Measurements from ENCODE around the gene KIFC3. TPM values are rescaled to one million over a fixed set of nuclear protein-coding genes. Genes with fewer than 3 reads are reported as not detected.

Gene KIFC3
- total and polyA plus RNA-seq, 2 of the 8 experiments (the other 6 are each of a cell fraction or from before 2014, with no cell fraction given), result 2.1 to 7.1 TPM

GRCh38 chr16:57759131-57759530, 43.2 kb downstream of the KIFC3 start (continued):
- no peak for TF ChIP-seq SAP30 (IDR thresholded peaks at IDR 0.05; ENCODE audit: insufficient read depth, insufficient replicate concordance, low read length)
